Heart left ventricle (tissue), 13 donors: Measurements from ENCODE around the gene MACO1.

ENCODE experiments used
- CTCF ChIP-seq, 12 donors: fragments of 200-600 bp; sonication (generic) in 4 of 12; IDR thresholded peaks; one replicate each; pipeline versions ENCODE4 v1.5.0 to v1.8.0; 2018 to 2022; ENCODE audit warnings: antibody characterized with exemption in 12 of 12, mild to moderate bottlenecking in 5 of 12
- POLR2A ChIP-seq, 2 donors: fragments of 450-650 bp; IDR thresholded peaks; one replicate each; pipeline ENCODE4 v1.6.1; 2017; ENCODE audit warnings: antibody characterized with exemption in 2 of 2, mild to moderate bottlenecking in 2 of 2, moderate library complexity in 2 of 2
- donor health status: ischemic (EF 13 %, LVEDD 7.1; RV severe dilation, severe dysfunction).
- donor health status: DM: no; HTN: yes; CAD: no.
- donor health status: DM: no; HTN: no; CAD: no.
- donor health status: ischemic (EF 25% LVEDD 6.9; RV normal size, moderate dysfunction).
- donor health status: ischemic (EF 25% LVEDD 5.7; RV mildly dilated, moderate dysfunction).
- donor health status: ischemic (EF 35%, LVEDD 5.7; RV mildly dilated, moderate dysfunction).
- donor health status: nonischemic (EF 11% LVEDD 7.7; RV severe dilation, severe dysfunction).
- donor health status: DM: yes; HTN: yes; CAD: no.
- donor health status: PGD.
- donor health status: ischemic (EF 29% LVEDD 5.4; RV normal size, mild dysfunction).
- donor health status: nonischemic (EF 23%, LVEDD 6.1; RV moderate dilation, normal function).

GRCh38 chr1:25540750-25541342 is 110.1 kb downstream of the MACO1 start:
- TF ChIP-seq CTCF (IDR thresholded peaks at IDR 0.05) (no peak), POLR2A (IDR thresholded peaks at IDR 0.05) (no peak)
